CD4-positive, alpha-beta T cell treated with Interleukin-21 for 1 hour (primary cell): ENCODE data around the gene MUC22.

Experiments
- DNase-seq: peaks from one replicate; pipeline ENCODE4 v3.0.0-alpha.2; 2020

MUC22 gene

DNA sequence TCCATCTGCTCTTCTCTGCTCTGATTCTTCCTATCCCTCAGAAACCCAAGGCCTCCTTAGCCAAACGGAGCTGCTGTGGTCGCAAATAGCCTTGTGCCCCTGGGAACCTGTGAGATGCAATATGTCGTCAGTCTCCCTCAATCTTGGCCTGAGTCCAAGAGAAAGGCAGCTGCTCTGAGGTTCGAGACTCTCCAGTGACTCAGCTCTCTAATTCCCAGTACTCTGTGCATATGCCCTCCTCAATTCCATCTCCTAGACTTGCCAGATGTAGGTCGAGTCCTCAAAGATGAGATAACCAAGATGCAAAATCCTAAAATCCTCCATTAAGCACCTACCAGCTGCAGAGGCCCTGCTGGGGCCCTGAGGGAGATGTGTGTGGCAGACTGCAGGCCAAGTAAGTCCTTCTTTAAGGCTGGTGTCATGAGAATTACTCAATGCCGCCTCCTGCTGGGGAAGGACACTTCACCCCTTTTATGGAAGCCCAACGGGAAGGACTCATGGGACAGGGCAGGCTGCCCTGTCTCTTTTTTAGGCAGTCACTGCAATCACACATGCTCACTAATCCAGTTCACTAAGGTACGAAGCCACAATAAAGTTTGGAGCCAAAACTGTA, 73.6 kb downstream of the MUC22 start:
- peak; percentile 48 for DNase-seq
